Measurements from ENCODE around the gene SRM. TPM values are rescaled to one million over a fixed set of nuclear protein-coding genes. Genes with fewer than 3 reads are reported as not detected.
"Not testable (repeated sequence)": the region's sequence is repeated elsewhere in the genome, so short reads cannot be mapped to it uniquely, and the experiment has no call there.

Gene SRM
- total RNA-seq, 1 donor from 2014 or later, result 92.6 TPM

DNA sequence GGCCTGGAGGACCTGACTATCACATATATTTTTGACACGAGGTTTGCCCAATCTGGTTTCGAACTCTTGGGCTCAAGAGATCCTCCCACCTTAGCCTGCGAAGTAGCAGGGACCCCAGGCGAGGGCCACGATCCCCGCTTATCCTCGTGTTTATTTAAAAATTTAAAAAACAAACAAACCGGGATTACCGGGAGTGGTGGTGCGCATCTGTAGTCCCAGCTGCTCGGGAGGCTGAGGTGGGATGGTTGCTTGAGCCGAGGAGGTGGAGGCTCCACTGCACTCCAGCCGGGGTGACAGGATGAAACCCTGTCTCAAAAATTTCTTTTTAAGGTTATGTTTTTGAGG, 40.3 kb upstream of the SRM start:
- no peak for DNase-seq (ENCODE audit: extremely low spot score, unreplicated experiment)
- TF ChIP-seq, protein P1, sequence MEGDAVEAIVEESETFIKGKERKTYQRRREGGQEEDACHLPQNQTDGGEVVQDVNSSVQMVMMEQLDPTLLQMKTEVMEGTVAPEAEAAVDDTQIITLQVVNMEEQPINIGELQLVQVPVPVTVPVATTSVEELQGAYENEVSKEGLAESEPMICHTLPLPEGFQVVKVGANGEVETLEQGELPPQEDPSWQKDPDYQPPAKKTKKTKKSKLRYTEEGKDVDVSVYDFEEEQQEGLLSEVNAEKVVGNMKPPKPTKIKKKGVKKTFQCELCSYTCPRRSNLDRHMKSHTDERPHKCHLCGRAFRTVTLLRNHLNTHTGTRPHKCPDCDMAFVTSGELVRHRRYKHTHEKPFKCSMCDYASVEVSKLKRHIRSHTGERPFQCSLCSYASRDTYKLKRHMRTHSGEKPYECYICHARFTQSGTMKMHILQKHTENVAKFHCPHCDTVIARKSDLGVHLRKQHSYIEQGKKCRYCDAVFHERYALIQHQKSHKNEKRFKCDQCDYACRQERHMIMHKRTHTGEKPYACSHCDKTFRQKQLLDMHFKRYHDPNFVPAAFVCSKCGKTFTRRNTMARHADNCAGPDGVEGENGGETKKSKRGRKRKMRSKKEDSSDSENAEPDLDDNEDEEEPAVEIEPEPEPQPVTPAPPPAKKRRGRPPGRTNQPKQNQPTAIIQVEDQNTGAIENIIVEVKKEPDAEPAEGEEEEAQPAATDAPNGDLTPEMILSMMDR (conservative IDR thresholded peaks at IDR 0.05), result no peak
- peak overlapping the region; percentile 93 for H3K4me3 Mint-ChIP-seq
- H3K4me1 Mint-ChIP-seq (ENCODE audit: unreplicated experiment), result peaks cover 13% of the 10 kb centered on the region
- H3K27ac Mint-ChIP-seq, result peak overlapping the region; percentile 95
- no peaks in the 10 kb centered on the region for H3K9me3 Mint-ChIP-seq
- H3K27me3 Mint-ChIP-seq, result no peaks in the 10 kb centered on the region
- no peaks in the 10 kb centered on the region for H3K36me3 Mint-ChIP-seq

DNA sequence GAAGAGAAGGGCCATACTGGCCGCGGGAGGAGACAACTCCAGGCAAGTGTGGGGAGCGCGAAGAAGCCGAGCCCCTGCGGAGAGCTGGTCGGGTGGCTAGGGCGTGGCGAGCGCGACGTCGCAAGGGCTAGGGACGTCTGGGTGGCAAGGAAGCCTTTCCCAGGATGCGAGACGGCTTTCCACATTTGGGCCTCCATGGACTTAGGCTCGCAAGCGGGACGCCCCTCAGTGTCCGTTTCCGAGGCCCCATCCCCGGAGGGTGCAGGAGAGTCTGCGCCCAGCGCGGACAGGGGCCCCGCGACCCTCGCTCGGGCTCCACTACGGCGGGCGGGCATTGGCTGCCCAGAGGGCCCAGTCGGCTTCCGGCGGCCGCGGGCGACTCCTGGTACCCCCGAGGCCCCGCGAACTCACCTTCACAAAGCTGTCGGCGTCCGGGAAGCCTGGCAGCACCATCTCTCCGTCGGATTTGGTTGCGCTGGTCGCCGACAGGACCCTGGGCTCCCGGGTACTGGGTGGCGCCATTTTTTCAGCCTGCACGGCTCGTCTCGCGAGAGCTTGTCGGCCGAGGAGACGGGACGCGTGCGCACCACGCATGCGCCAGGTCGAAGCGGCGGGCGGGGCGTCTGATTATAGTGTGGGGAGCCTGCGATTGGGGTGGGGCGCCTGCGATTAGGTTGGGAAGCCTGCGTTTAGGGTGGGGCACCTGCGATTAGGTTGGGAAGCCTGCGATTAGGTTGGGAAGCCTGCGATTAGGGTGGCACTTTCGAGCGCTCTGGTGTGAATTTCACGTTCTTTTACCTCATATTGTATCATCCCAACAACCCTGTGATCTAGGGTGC, 39.7 kb upstream of the SRM start, which contains the start of gene EXOSC10:
Gene EXOSC10 (minus strand): TSS at position 560 of the 839 bp plus-strand sequence. CDS start 38 bp downstream, at position 522.
- Mint-ChIP-seq H3K4me3 (peak within 1 kb of the TSS; percentile 93), H3K27ac (peak within 1 kb of the TSS; percentile 95), H3K27me3 (no peaks in the 10 kb centered on the region), H3K4me1 (ENCODE audit: unreplicated experiment) (peaks cover 13% of the 10 kb centered on the region), H3K36me3 (no peaks in the 10 kb centered on the region), H3K9me3 (no peaks in the 10 kb centered on the region)
- peak; percentile 97 for DNase-seq (ENCODE audit: extremely low spot score, unreplicated experiment)
- TF ChIP-seq, protein P1 (conservative IDR thresholded peaks at IDR 0.05), result no peak

DNA sequence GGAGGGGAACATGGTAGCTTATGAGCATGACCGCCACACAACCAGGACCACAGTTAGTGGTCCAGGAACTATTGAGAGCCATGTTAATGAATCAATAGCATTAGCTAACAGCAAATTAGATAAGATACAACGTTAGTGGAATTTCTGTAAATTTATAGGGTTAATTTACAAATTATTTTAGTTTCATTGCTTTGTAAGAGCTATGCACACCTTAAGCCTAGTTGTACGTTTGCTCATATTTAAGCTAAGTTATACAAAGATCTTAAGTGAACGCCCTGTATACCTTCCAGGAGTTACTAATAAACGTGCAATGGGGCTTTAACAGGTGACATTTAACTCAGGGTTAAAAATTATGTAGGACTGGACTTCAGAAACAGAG, 39.1 kb upstream of the SRM start:
- H3K9me3 Mint-ChIP-seq, result no peaks in the 10 kb centered on the region
- no peaks in the 10 kb centered on the region for H3K27me3 Mint-ChIP-seq
- peak overlapping the region; percentile 93 for H3K4me3 Mint-ChIP-seq
- peaks cover 13% of the 10 kb centered on the region for H3K4me1 Mint-ChIP-seq (ENCODE audit: unreplicated experiment)
- TF ChIP-seq, protein P1 (conservative IDR thresholded peaks at IDR 0.05), result no peak
- no peaks in the 10 kb centered on the region for H3K36me3 Mint-ChIP-seq
- peak overlapping the region; percentile 95 for H3K27ac Mint-ChIP-seq
- no peak for DNase-seq (ENCODE audit: extremely low spot score, unreplicated experiment)

DNA sequence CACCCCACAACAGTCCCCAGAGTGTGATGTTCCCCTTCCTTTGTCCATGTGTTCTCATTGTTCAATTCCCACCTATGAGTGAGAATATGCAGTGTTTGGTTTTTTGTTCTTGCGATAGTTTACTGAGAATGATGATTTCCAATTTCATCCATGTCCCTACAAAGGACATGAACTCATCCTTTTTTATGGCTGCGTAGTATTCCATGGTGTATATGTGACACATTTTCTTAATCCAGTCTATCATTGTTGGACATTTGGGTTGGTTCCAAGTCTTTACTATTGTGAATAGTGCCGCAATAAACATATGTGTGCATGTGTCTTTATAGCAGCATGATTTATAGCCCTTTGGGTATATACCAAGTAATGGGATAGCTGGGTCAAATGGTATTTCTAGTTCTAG, 24.0 kb upstream of the SRM start:
- peaks cover 37% of the 10 kb centered on the region for H3K36me3 Mint-ChIP-seq
- DNase-seq (ENCODE audit: extremely low spot score, unreplicated experiment); H3K27ac Mint-ChIP-seq; H3K27me3 Mint-ChIP-seq; H3K9me3 Mint-ChIP-seq; H3K4me1 Mint-ChIP-seq (ENCODE audit: unreplicated experiment); H3K4me3 Mint-ChIP-seq: not testable (repeated sequence)

DNA sequence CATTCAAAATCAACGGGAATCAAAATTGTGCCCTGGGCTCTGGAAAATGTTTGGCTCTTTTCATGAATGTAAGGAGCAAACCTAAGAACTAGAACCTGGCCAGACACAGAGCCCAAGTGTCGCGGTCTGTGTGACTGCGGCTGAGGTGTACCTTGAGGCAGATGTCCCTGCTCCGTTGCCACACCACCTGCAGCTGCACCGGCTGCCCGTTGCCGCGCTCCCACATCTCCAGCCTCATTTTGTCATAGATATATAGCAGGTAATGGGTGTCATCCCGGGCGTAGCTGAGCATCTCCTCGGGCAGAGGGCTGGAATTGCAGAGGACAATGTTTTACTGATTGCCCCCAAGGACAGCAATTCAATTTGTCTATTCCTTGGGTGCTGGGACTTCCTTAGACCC, 21.1 kb upstream of the SRM start:
- H3K36me3 Mint-ChIP-seq, result peaks cover 27% of the 10 kb centered on the region
- peak overlapping the region; percentile 52 for H3K27ac Mint-ChIP-seq
- no peaks in the 10 kb centered on the region for H3K9me3 Mint-ChIP-seq
- TF ChIP-seq, protein P1 (conservative IDR thresholded peaks at IDR 0.05), result no peak
- DNase-seq (ENCODE audit: extremely low spot score, unreplicated experiment), result no peak
- H3K4me1 Mint-ChIP-seq (ENCODE audit: unreplicated experiment), result no peaks in the 10 kb centered on the region
- no peak overlapping the region for H3K4me3 Mint-ChIP-seq
- no peaks in the 10 kb centered on the region for H3K27me3 Mint-ChIP-seq

DNA sequence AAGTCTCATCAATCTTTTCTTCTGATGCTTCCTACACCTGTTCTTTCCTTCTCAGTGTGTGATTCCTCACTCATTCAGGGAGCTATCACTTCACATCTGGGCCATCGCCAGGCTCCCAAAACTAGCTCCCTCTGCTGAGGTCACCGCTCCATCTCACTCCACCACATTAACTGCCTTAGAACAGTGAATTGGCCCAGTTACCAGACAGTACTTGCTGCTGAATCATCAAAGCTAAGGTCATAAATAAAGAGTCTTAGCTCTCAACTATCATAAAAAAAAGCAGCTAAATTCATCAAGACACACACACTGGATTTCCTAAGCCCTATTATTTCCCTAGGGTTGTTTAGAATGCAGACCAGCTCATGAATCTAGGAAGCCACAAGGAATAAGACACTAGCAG, 18.8 kb upstream of the SRM start:
- H3K4me1 Mint-ChIP-seq (ENCODE audit: unreplicated experiment), result no peaks in the 10 kb centered on the region
- no peaks in the 10 kb centered on the region for H3K27me3 Mint-ChIP-seq
- TF ChIP-seq, protein P1 (conservative IDR thresholded peaks at IDR 0.05), result no peak
- no peak for DNase-seq (ENCODE audit: extremely low spot score, unreplicated experiment)
- no peak overlapping the region for H3K4me3 Mint-ChIP-seq
- H3K27ac Mint-ChIP-seq, result no peak overlapping the region
- no peaks in the 10 kb centered on the region for H3K9me3 Mint-ChIP-seq
- H3K36me3 Mint-ChIP-seq, result peaks cover 31% of the 10 kb centered on the region

DNA sequence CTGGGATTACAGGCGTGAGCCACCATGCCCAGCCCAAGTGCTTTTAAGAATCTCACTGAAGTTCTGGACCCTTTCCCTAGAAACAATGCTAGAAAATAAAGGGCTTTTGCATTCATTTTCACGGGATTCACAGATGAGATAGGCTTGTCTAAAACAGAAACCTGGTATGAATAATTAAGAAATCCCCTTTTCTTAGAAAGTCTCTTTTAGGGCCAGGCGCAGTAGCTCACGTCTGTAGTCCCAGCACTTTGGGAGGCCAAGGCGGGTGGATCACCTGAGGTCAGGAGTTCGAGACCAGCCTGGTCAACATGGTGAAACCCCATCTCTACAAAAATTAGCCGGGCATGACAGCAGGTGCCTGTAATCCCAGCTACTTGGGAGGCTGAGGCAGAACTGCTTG, 13.6 kb upstream of the SRM start:
- H3K9me3 Mint-ChIP-seq; H3K4me1 Mint-ChIP-seq (ENCODE audit: unreplicated experiment); H3K4me3 Mint-ChIP-seq; H3K27ac Mint-ChIP-seq; DNase-seq (ENCODE audit: extremely low spot score, unreplicated experiment); H3K27me3 Mint-ChIP-seq: not testable (repeated sequence)
- H3K36me3 Mint-ChIP-seq, result peaks cover 29% of the 10 kb centered on the region
